Measurements from ENCODE around the gene F3.

GRCh38 chr1:94526152-94526980, 15.2 kb downstream of the F3 start:
- TF ChIP-seq, protein P1, sequence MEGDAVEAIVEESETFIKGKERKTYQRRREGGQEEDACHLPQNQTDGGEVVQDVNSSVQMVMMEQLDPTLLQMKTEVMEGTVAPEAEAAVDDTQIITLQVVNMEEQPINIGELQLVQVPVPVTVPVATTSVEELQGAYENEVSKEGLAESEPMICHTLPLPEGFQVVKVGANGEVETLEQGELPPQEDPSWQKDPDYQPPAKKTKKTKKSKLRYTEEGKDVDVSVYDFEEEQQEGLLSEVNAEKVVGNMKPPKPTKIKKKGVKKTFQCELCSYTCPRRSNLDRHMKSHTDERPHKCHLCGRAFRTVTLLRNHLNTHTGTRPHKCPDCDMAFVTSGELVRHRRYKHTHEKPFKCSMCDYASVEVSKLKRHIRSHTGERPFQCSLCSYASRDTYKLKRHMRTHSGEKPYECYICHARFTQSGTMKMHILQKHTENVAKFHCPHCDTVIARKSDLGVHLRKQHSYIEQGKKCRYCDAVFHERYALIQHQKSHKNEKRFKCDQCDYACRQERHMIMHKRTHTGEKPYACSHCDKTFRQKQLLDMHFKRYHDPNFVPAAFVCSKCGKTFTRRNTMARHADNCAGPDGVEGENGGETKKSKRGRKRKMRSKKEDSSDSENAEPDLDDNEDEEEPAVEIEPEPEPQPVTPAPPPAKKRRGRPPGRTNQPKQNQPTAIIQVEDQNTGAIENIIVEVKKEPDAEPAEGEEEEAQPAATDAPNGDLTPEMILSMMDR (IDR thresholded peaks at IDR 0.05) = no peak
- TF ChIP-seq MAZ (IDR thresholded peaks at IDR 0.05; ENCODE audit: borderline replicate concordance, low read depth, low read length) = no peak
- no peak for TF ChIP-seq EP300 (IDR thresholded peaks at IDR 0.05)
